NCI-H187 (cell line): Measurements from ENCODE around the gene DAZAP1.
"Not testable (repeated sequence)": the region's sequence is repeated elsewhere in the genome, so short reads cannot be mapped to it uniquely, and the experiment has no call there.

Experiments used
- DNase-seq, 2 experiments: peaks; one replicate each; lab custom pipeline; 2025; lab: John Stamatoyannopoulos, UW

The DAZAP1 gene

DNA sequence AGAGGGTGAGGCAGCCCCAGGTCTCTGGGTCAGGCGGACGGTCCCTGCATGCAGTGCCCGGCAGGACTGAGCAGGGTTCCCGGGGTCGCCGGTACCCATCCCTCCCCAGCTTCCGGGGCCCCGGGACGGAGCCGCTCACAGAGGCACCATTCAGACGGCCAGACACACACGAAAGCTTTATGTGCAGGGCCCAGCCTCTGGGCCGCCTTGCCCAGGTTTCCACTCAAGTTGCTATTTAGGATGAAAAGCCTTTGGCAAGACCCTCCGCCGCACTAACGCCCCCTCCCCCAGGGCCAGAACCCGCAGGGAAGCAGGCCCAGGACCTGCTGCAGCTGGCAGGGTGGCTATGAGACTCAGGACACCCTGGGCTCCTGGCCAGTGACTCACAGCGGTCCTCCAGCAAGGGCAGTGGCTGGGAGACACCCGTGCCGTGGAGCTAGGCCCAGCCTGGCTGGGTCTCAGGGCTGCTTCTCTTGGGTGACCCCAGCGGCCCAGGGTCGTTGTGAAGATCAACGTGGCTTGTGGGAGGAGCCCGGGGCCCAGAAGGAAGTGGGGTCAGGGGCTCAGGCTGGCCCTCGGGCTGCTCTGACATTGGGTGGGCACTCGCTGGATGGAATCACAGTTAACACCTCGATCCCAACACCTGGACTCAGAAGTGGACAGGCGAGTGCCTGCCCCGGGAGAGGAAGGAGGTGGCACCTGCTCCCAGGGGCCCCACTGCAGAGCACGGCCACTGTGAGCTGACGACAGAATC, 66.8 kb downstream of the DAZAP1 start:
- DNase-seq = no peak

DNA sequence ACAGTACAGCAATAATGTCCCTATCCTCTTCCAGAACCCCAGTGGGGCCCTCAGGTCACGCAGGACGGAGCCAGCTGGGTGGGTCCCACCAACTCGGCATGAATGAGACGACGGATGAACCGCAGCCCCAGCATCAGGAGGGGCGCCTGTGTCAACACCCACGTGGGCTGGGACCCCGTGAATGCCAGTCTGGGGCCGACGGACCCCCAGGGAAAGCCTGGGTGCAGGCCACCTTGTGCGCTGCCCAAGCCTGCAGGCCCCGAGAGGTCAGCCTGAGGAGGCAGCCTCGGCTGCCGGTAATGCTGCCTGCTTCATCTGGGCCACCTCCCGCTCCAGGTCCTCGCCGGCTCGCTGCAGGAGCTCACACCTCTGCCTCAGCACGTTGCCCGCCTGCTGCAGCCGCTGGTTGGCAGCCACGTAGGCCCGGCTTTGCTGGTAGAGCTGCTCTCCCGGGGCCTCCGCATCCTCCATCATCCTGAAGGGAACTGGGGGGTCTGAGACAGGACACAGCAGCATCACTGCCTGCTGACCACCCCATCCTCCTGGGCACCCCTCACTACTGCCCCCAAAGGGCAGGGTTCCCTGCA, 67.5 kb downstream of the DAZAP1 start:
- DNase-seq = no peak

DNA sequence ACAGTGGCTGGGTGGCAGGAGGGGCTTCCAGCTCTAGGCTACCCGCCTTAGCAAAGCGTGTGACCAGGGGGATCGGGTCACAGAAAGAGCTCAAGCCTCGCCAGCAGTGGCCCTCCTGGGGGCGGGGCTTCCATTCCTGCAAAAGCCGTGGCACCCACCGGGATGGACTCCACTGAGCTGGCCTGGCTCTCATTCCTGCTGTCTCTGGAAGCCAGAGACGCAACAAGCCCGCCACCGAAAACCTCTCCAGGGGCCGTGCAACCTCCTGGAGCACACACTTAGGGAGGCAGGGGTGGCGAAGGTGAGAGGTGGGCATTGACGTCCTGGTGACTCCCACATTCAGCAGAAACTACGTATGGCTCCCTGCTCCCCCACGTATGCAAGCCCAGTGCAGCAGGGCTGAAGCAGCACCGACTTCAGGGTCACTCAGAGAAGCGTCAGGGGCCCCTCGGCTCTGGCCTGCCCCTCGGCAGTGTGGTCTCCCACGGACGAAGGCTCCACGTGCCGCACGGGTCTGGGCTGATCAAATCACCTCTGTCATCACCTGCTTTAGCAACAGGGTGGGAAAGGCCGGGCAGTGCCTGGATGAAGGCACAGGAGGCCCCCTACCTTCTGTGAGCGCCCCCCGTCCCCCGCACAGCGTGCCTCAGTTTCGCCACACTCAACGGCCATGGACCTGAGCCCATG, 68.5 kb downstream of the DAZAP1 start:
- DNase-seq = no peak

DNA sequence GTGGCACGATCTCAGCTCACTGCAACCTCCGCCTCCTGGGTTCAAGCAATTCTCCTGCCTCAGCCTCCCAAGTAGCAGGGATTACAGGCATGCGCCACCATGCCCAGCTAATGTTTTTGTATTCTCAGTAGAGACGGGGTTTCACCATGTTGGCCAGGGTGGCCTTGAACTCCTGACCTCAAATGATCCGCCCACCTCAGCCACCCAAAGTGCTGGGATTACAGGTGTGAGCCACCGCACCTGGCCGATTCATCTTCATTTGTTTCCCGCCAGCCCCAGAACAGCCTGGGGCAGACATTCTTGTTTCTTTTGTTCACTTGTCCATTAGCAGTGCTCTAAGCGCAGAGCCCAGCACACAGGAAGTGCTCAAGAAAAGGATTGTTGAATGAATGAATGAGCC, 69.7 kb downstream of the DAZAP1 start:
- not testable (repeated sequence) for DNase-seq

DNA sequence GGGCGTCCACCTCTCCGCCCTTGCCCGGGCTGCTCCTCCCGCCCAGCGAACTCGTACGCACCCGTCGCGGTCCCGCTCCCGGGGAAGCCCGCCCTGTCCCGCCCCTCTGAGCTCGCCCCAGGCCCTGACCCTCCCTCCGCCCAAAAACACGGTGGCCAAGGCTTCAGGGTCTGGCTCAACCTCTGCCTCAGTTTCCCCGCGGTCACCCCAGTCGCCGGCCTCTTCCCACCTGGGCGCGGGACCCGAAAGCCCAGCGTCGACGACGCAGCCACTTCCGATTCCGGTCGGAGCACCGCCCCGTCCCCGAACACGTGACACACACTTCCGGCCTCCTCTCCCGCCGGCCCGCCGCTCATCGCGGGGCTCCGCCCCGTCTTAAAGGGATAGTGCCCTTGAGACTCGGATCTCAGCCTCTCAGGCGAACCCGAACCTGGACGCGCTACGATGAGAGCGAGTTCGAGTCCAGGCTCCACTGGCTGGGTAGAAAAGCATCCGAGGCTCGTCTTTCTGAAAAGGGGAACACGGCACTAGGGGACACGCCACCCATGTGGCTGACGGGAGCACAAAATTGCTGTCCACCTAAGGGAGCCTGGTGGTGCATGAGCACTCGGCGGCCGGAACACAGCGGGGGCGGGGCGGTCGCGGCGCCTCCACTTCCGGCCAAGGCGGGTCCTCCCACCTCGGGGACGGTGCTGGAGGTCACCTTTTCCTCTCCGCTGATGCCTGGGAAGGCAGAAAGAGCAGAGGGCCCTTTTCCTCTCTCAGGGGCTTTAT, 71.7 kb downstream of the DAZAP1 start, which contains the start of gene C19orf25:
Gene C19orf25, minus strand, starts transcription at position 282 of the 774 bp plus-strand sequence. CDS start 312 bp downstream, outside the sequence.
- peak; percentile 82 to 93 for DNase-seq

DNA sequence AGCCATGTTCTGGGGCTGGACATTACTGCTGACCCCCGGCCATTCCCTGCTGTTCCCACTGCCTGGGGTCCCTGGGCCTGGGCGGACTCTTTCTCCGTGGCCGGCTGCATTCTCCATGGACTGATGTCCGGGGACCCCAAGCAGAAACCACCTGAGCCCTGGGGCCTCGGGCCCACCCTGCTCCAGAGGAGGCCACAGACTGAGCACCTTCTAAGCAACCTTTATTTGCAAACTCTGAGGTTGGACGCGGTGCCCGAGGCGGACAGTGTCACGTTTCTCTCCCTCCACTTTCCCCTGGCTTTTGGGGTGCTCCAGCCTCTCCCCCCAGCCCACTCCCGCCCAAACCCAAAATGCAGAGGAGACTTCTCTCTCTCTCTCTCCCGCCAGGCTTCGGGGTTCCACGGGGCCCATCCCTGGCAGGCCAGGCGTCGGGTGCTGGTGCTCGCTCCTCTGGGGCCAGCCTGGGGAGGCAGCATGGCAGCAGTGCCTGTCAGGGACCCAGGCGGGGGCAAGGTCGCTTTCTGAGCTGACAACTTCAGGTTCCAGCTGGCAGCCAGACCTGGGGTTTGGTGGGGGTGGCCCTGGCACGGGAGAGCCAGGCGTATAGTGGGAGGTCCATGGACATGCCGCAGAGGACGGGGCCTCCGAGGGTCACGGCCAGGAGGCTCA, 74.0 kb downstream of the DAZAP1 start:
- DNase-seq = no peak

DNA sequence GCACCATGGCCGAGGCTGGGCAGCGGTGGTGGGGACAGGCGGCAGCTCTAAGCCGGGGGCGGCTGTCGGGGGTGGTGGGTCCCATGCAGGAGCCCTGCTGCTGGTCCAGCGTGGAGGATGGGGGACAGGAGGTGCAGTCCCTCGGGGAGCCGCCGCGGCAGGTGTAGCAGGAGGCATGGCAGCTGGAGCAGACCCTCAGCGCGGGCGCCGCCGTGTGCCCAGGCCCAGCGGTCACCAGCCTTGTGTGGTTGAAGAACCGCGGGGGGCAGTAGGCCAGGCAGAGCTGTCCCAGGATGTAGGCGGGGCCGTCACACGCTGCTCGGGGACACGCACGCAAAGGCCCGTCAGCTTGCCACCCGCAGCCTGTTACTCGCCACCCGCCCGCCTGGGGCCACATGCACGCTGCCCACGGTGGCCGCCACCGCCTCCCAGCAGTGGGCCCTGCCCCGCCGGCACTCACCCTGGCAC, 74.5 kb downstream of the DAZAP1 start:
- no peak for DNase-seq

DNA sequence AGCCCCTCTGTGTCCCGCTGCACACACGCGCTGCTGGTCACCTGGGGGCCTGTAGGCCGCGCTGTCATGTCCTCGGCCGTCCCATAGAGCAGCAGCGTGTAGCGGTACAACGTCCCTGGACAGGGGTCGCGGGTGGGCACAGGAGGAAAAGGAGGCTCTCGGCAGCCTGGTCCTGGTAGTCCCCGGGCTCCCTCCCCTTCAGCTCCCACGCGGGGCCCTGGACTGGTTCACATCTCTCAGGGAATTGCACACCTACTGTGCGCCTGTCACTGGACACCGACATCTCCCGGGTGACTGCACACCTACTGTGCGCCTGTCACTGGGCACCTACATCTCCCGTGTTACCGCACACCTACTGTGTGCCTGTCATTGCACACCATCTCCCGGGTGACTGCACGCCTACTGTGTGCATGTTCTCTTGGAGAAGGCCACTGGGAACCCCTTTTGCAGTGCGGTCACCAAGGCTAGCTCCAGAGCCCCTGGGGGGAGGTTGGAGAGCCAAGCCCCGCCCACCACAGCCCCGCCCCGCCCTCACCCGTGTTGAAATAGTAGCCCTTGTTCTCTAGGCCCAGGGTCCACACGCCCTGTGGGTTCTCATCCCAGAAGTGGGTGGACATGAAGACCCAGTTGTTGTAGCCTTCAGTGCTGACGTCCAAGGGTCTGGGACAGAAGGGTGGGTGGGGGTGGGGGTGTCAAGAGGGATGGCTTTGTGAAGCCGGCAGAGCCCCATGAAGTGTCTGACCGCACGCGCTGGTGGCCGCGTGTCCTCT, 75.2 kb downstream of the DAZAP1 start:
- DNase-seq = no peak

DNA sequence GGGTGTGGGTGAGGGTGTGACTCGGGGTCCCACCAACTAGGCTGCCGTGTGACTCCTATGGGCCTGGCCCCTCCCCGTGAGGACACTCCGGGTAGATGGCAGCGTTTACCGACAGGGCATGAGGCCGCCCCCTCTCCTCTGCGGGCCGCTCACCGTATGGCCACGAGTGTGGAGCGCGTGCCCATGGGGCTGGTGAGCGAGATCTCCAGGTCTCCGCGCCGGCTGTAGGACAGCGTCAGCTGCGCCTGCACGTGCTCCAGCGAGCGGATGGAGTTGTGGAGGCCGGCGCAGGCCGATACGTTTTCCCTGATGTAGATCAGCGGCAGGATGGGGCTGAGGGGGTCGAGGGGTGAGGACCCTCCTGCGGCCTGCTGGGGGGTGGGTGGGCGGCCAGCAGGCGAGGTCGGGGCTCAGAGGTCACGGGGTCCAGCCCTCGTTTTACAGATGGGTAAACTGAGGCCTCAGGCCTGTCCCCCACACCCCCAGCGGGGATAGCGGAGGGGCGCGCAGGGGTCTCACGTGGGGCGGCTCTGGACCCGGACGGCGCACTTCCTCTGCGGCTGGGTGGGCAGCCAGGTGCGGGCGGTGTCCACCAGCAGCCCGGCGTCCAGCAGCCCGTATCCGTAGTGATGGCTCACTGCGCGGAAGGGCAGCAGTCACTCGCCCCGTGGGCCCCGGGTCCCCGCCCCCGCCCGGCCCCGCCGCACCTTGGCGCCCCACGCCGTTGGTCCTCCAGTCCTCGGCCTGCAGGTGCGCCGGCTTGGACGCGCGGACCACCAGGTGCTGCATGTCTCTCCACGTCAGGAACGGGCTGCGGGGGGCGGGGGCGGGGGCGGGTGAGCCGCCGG, 76.0 kb downstream of the DAZAP1 start:
- no peak for DNase-seq

DNA sequence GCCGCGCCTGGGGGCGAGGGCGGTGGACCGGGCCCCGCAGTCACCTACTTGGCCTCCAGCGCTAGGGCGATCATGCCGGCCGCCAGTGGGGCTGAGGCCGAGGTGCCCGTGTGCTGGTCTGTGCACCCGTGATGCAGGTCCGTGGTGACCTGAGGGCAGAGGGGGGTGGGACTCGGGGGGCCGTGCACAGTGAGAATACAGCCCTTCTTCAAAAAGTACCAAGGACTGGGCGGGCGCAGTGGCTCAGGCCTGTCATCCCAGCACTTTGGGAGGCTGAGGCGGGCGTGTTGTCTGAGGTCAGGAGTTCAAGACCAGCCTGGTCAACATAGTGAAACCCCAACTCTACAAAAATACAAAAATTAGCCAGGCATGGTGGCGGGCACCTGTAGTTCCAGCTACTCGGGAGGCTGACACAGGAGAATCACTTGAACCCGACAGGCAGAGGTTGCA, 76.6 kb downstream of the DAZAP1 start:
- DNase-seq = no peak
